ENCODE results near the gene OAS2.

Gene OAS2

GRCh38 chr12:112977641-112978040 lies 678 bp upstream of the OAS2 start:
- TF ChIP-seq CTCF (IDR thresholded peaks at IDR 0.05): no peak

DNA sequence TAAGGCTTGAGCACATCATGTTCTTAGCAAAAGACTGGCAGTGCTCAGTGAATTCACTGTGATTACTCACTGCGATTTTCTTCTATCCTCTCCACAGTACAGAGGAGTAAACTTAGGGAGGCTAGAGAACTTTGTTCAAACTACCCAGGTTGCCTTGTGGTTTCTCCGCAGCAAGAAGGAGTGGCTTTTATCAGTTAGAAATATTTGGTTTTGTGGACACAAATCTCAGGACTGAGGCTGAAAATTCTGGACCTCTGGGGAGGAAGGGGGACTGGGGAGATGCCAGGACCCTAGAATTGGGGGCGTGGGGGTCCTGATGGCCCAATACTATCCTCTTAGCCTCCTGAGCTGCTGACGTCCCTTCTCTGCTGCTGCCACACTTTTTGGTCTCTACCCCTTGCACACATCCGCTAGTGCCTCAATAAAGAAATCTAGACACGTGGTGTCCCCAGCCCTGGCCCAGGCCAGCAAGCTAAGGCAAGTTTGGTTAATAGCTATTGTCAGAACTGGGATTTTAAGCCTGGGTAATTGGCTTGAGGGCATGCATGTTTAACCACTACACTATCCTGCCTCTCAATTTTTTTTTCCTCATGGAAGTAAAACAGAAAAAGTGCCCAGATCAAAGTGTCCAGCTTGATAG lies 842 bp downstream of the OAS2 start:
- no peak for TF ChIP-seq CTCF (IDR thresholded peaks at IDR 0.05)

GRCh38 chr12:112980491-112981158 lies 2.3 kb downstream of the OAS2 start:
- TF ChIP-seq CTCF (IDR thresholded peaks at IDR 0.05): no peak

- TF ChIP-seq CTCF (IDR thresholded peaks at IDR 0.05): no peak
Measured at GRCh38 chr12:112985642-112986290, 7.4 kb downstream of the OAS2 start.

GRCh38 chr12:112986291-112986800 lies 8.0 kb downstream of the OAS2 start:
- no peak for TF ChIP-seq CTCF (IDR thresholded peaks at IDR 0.05)

- no peak for TF ChIP-seq CTCF (IDR thresholded peaks at IDR 0.05)
Measured at GRCh38 chr12:112987561-112987960, 9.2 kb downstream of the OAS2 start.

DNA sequence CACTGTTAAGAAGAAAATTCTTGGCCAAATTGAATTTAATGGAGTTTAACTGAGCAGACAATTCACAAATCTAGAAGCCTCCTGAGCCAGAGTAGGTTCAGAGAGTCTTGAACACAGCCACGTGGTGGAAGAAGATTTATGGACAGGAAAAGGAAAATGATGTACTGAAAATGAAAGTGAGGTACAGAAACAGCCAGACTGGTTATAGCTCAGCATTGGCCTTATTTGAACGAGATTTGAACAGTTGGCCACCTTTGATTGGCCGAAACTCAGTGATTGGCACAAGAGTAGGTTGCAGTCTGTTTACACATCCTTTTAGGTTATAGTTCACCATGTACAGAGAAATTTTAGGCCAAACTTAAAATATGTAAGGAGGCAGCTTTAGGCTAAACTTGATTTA lies 9.9 kb downstream of the OAS2 start:
- no peak for TF ChIP-seq CTCF (IDR thresholded peaks at IDR 0.05)
